Osteoblast (primary cell): ENCODE results near the gene ZNF814. TPM values are rescaled to one million over a fixed set of nuclear protein-coding genes. Genes with fewer than 3 reads are reported as not detected.
"Not testable (repeated sequence)": the region's sequence is repeated elsewhere in the genome, so short reads cannot be mapped to it uniquely, and the experiment has no call there.

Experiments
- DNase-seq: peaks from one replicate; pipeline ENCODE4 v3.0.0; 2011; ENCODE audit warnings: low spot score, mixed read lengths; ENCODE audit not compliant: insufficient read length; ENCODE audit errors: missing footprints
- H2AFZ ChIP-seq: 2 replicates; pipeline ENCODE4 v1.6.0; 2011; ENCODE audit warnings: mild to moderate bottlenecking, low read length
- H3K27ac ChIP-seq: 2 replicates; pipeline ENCODE4 v1.5.1; 2011; ENCODE audit warnings: mild to moderate bottlenecking, low read depth, low read length, moderate library complexity
- H3K27me3 ChIP-seq: 2 replicates; pipeline ENCODE4 v1.6.0; 2012; ENCODE audit warnings: mild to moderate bottlenecking, control low read depth, inconsistent platforms, low read length, moderate library complexity; ENCODE audit not compliant: insufficient read depth
- H3K36me3 ChIP-seq: 2 replicates; pipeline ENCODE4 v1.5.1; 2011; ENCODE audit warnings: mild to moderate bottlenecking, low read length, control low read depth, moderate library complexity; ENCODE audit not compliant: insufficient read depth
- H3K4me1 ChIP-seq: 2 replicates; pipeline ENCODE4 v1.5.1; 2011; ENCODE audit warnings: mild to moderate bottlenecking, low read length, control low read depth, moderate library complexity; ENCODE audit not compliant: insufficient read depth
- H3K4me2 ChIP-seq: 2 replicates; pipeline ENCODE4 v1.6.0; 2011; ENCODE audit warnings: mild to moderate bottlenecking, low read length; ENCODE audit not compliant: insufficient read depth
- H3K4me3 ChIP-seq: fragments of 200-600 bp; sonication (generic); 3 replicates; pipeline ENCODE4 v1.5.1; 2012; ENCODE audit warnings: mild to moderate bottlenecking, low read length, inconsistent platforms; ENCODE audit not compliant: insufficient read depth
- H3K79me2 ChIP-seq: 2 replicates; pipeline ENCODE4 v1.6.0; 2012; ENCODE audit warnings: mild to moderate bottlenecking, low read length, control low read depth, inconsistent platforms; ENCODE audit not compliant: insufficient read depth
- H3K9me3 ChIP-seq: 2 replicates; pipeline ENCODE4 v1.5.1; 2011; ENCODE audit warnings: low read depth, low read length, control low read depth
- H4K20me1 ChIP-seq: 2 replicates; pipeline ENCODE4 v1.6.0; 2012; ENCODE audit warnings: mild to moderate bottlenecking, low read length, control low read depth; ENCODE audit not compliant: insufficient read depth
- CTCF ChIP-seq: IDR thresholded peaks from 2 replicates; pipeline ENCODE4 v1.5.1; 2011; ENCODE audit warnings: mild to moderate bottlenecking, low read depth, low read length, moderate library complexity; ENCODE audit errors: extremely low read depth
- total RNA-seq: library from RNA; depleted of rRNA; stranded (reverse); fragments of >200 nt; gene quantifications from 2 replicates; pipeline ENCODE4 v1.2.3, GENCODE V29; 2012

ZNF814 gene
- total RNA-seq, 1 donor, result 12.7 TPM

GRCh38 chr19:57870225-57870624, 18.6 kb downstream of the ZNF814 start:
- Histone ChIP-seq H3K36me3 (peaks cover 31% of the 10 kb centered on the region), H3K9me3 (peaks cover 55% of the 10 kb centered on the region), H3K27ac (no peak overlapping the region), H3K27me3 (no peaks in the 10 kb centered on the region), H4K20me1 (no peaks in the 10 kb centered on the region), H3K79me2 (no peaks in the 10 kb centered on the region), H3K4me2 (no peak overlapping the region), H3K4me1 (no peaks in the 10 kb centered on the region), H3K4me3 (no peak overlapping the region), H2AFZ (no peak overlapping the region)
- DNase-seq, result no peak
- TF ChIP-seq CTCF, result no peak

DNA sequence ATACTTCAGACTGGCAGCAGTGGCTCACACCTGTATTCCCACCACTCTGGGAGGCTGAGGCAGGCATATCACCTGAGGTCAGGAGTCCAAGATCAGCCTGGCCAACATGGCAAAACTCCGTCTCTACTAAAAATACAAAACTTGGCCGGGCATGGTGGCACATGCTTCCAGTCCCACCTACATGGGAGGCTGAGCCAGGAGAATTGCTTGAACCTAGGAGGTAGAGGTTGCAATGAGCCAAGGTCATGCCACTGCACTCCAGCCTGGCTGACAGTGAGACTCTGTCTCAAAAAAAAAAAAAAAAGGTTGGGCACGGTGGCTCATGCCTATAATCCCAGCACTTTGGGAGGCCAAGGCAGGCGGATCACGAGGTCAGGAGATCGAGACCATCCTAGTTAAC, 19.2 kb downstream of the ZNF814 start:
- Histone ChIP-seq H3K9me3 (peaks cover 53% of the 10 kb centered on the region), H3K36me3 (peaks cover 37% of the 10 kb centered on the region)
- H3K4me3 ChIP-seq, H3K4me2 ChIP-seq, H3K27me3 ChIP-seq, H4K20me1 ChIP-seq, H3K27ac ChIP-seq, H3K4me1 ChIP-seq, H2AFZ ChIP-seq, DNase-seq, H3K79me2 ChIP-seq: not testable (repeated sequence)

GRCh38 chr19:57867868-57868492, 20.9 kb downstream of the ZNF814 start:
- no peak for DNase-seq
- Histone ChIP-seq H3K9me3 (peaks cover 44% of the 10 kb centered on the region), H3K4me1 (no peaks in the 10 kb centered on the region), H4K20me1 (no peaks in the 10 kb centered on the region), H3K27me3 (no peaks in the 10 kb centered on the region), H3K4me2 (no peak overlapping the region), H3K36me3 (peaks cover 48% of the 10 kb centered on the region), H3K4me3 (peak overlapping the region; percentile 30), H2AFZ (no peak overlapping the region), H3K27ac (no peak overlapping the region), H3K79me2 (no peaks in the 10 kb centered on the region)
- no peak for TF ChIP-seq CTCF

DNA sequence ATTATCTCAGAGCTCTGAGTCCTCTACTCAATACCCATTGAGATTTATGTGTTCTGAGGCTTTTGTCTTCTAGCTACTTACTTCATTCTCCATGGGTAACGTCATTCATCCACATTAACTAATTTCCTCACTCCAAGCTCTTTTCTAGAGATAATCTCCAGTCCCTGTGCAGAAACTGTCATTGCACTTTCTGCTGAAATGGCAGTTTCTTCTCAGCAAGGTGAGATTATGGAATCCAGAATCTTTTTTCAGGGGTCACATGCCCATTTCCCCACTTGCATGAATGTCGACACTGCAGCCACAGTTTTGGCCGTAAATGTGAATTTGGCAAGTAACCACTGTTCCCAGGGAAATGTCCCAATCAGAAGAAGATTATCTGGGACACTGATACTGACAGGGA, 26.5 kb downstream of the ZNF814 start:
- peaks cover 33% of the 10 kb centered on the region for H3K9me3 ChIP-seq
- peaks cover 86% of the 10 kb centered on the region for H3K36me3 ChIP-seq
- H3K79me2 ChIP-seq, result not testable (repeated sequence)

GRCh38 chr19:57854117-57854516, 34.7 kb downstream of the ZNF814 start:
- peaks cover 51% of the 10 kb centered on the region for H3K79me2 ChIP-seq
- not testable (repeated sequence) for H3K4me3 ChIP-seq, H3K4me1 ChIP-seq, H3K27me3 ChIP-seq, DNase-seq, H2AFZ ChIP-seq, H3K4me2 ChIP-seq, H3K27ac ChIP-seq, H3K9me3 ChIP-seq
- peaks cover 37% of the 10 kb centered on the region for H3K36me3 ChIP-seq
- peaks cover 15% of the 10 kb centered on the region for H4K20me1 ChIP-seq

More for the DNA sequence above, 26.5 kb downstream of the ZNF814 start:
- DNase-seq, H3K27ac ChIP-seq, H3K27me3 ChIP-seq, H2AFZ ChIP-seq, H3K4me3 ChIP-seq, H3K4me1 ChIP-seq, H3K4me2 ChIP-seq, H4K20me1 ChIP-seq: not testable (repeated sequence)

DNA sequence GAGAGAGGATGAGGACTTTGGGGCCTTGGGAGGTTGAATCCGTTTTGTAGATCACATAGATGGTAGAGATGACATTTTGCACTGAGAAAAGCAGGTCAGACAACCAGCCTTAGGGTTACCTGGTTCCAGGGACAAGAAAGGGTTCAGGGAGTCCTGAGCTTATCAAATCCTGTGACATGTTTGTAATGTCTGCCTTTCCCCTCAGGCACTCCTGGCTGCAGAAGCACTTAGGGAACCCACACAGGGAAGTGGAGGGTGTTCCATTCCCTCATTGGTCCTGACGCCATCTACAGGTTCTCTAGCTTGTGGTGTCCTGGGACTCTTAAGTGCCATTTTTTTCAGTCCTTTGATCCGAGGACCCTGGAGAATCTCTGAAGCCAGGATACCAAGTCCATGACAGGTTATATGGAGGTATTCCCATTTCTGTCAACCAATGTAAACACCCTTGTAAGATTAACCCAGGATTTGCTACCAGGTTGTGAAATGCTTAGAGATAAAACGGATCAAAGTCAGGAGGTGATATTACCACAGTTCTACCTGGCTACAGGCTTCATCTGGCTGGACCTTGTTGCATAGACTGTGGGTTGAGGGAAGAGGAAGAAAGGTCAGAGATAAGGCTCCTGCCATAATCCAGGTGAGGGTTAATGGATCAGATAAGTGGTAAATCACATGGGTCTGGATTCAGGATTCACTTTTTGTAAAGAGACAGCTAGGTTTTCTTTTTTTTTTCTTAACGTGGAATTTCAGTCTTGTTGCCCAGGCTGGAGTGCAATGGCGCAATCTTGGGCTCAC, 36.8 kb downstream of the ZNF814 start:
- H2AFZ ChIP-seq, DNase-seq, H3K27me3 ChIP-seq, H3K4me2 ChIP-seq, H3K4me1 ChIP-seq, H3K27ac ChIP-seq, H3K4me3 ChIP-seq, H3K9me3 ChIP-seq: not testable (repeated sequence)
- Histone ChIP-seq H4K20me1 (peaks cover 18% of the 10 kb centered on the region), H3K36me3 (peaks cover 24% of the 10 kb centered on the region), H3K79me2 (peaks cover 51% of the 10 kb centered on the region)
